Liver (tissue), 3 donors: ENCODE data around the gene PSD4.
A peak's percentile ranks its signal among the peaks of the same experiment; 100 is the strongest.

Experiments
- ATF3 ChIP-seq: IDR thresholded peaks from 2 replicates; pipeline ENCODE4 v1.6.1; 2016; ENCODE audit warnings: antibody characterized with exemption
- CTCF ChIP-seq: fragments of 150-350 bp; IDR thresholded peaks from 2 replicates; pipeline ENCODE4 v1.5.1; 2017; ENCODE audit warnings: improper control_type of control experiment, low read depth, low read length; ENCODE audit not compliant: missing input control
- EGR1 ChIP-seq, 2 donors: IDR thresholded peaks; 2 replicates each; pipeline ENCODE4 v1.6.1; 2016 to 2018; ENCODE audit warnings: antibody characterized with exemption in 2 of 2, low read depth in 2 of 2
- GABPA ChIP-seq, 2 donors: IDR thresholded peaks in 1 of 2; conservative IDR thresholded peaks in 1 of 2; 2 replicates each; pipeline ENCODE4 v1.6.1; 2016; ENCODE audit warnings: antibody characterized with exemption in 2 of 2, mild to moderate bottlenecking in 1 of 2, moderate library complexity in 1 of 2
- HNF4A ChIP-seq, 2 donors: conservative IDR thresholded peaks; 2 replicates each; pipeline ENCODE4 v1.6.1; 2016; ENCODE audit warnings: antibody characterized with exemption in 2 of 2, mild to moderate bottlenecking in 2 of 2
- RAD21 ChIP-seq, 2 donors: IDR thresholded peaks; 2 replicates each; pipeline ENCODE4 v1.6.1; 2016; ENCODE audit warnings: antibody characterized with exemption in 2 of 2, mild to moderate bottlenecking in 2 of 2
- REST ChIP-seq: IDR thresholded peaks from 2 replicates; pipeline ENCODE4 v1.6.1; 2016; ENCODE audit warnings: antibody characterized with exemption, mild to moderate bottlenecking
- SP1 ChIP-seq: IDR thresholded peaks from 2 replicates; pipeline ENCODE4 v1.6.1; 2018; ENCODE audit warnings: antibody characterized with exemption, mild to moderate bottlenecking
- TAF1 ChIP-seq: conservative IDR thresholded peaks from 2 replicates; pipeline ENCODE4 v1.6.1; 2016; ENCODE audit warnings: antibody characterized with exemption, mild to moderate bottlenecking
- YY1 ChIP-seq: IDR thresholded peaks from 2 replicates; pipeline ENCODE4 v1.6.1; 2016; ENCODE audit warnings: antibody characterized with exemption, mild to moderate bottlenecking
- ZBTB33 ChIP-seq: IDR thresholded peaks from 2 replicates; pipeline ENCODE4 v1.6.1; 2016; ENCODE audit warnings: antibody characterized with exemption
- donor health status: healthy.
- donor health status: healthy.

- TF ChIP-seq CTCF (no peak), YY1 (peak; percentile 95), REST (peak; percentile 75), GABPA (IDR thresholded peaks at IDR 0.05 in 1 of 2, conservative IDR thresholded peaks at IDR 0.05 in 1 of 2) (peak in 1 of 2 donors; percentile 81), SP1 (peak; percentile 97), RAD21 (IDR thresholded peaks at IDR 0.05) (peak; percentile 51 to 65), ZBTB33 (peak; percentile 91), ATF3 (no peak), TAF1 (peak; percentile 84), EGR1 (IDR thresholded peaks at IDR 0.05; ENCODE audit: low read depth in 2 of 2) (peak in 1 of 2 donors; percentile 94), HNF4A (conservative IDR thresholded peaks at IDR 0.05) (peak; percentile 84 to 92)
Measured at GRCh38 chr2:113167115-113167932, 6.4 kb upstream of the PSD4 start.
